Measurements from ENCODE around the gene NAGLU. TPM values are rescaled to one million over a fixed set of nuclear protein-coding genes. Genes with fewer than 3 reads are reported as not detected.
A peak's percentile ranks its signal among the peaks of the same experiment; 100 is the strongest.
"Not testable (repeated sequence)": the region's sequence is repeated elsewhere in the genome, so short reads cannot be mapped to it uniquely, and the experiment has no call there.

The NAGLU gene
- total RNA-seq, 1 donor from 2014 or later, result 51.1 TPM

- not testable (repeated sequence) for DNase-seq (ENCODE audit: low spot score)
Observed at GRCh38 chr17:42545755-42546505, 9.9 kb downstream of the NAGLU start.

GRCh38 chr17:42547001-42547461, 11.0 kb downstream of the NAGLU start:
- no peak for DNase-seq (ENCODE audit: low spot score)

DNA sequence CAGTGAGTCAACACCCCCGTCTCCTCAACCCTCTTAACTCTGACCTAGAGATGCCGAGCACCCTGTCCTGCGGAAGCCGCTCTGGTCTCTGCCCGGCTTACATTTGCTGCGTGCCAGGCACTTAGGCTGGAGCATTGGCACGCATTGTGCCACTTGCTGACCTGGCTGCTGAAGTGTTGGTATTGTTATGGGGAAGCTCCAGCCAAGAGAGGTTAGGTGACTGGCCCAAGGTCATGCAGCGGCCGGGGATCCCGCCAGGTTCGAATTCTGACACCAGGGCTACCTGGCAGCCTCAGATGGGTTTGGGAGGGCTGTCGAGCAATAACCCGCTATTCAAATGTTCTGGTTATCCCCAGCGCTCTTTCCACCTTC, 11.6 kb downstream of the NAGLU start:
- no peak for DNase-seq (ENCODE audit: low spot score)

- peak; percentile 77 for DNase-seq (ENCODE audit: low spot score)
Observed at GRCh38 chr17:42548070-42548837, 12.2 kb downstream of the NAGLU start.

GRCh38 chr17:42548993-42549755, 13.1 kb downstream of the NAGLU start:
- DNase-seq (ENCODE audit: low spot score), result no peak

- DNase-seq (ENCODE audit: low spot score), result not testable (repeated sequence)
Observed at GRCh38 chr17:42552736-42553135, 16.7 kb downstream of the NAGLU start, which contains the start of gene HSD17B1. TSS of gene HSD17B1 (plus strand) at chr17:42552923. CDS start at chr17:42552934, 11 bp downstream.

- DNase-seq (ENCODE audit: low spot score), result no peak
Observed at GRCh38 chr17:42553161-42553818, 17.2 kb downstream of the NAGLU start.

DNA sequence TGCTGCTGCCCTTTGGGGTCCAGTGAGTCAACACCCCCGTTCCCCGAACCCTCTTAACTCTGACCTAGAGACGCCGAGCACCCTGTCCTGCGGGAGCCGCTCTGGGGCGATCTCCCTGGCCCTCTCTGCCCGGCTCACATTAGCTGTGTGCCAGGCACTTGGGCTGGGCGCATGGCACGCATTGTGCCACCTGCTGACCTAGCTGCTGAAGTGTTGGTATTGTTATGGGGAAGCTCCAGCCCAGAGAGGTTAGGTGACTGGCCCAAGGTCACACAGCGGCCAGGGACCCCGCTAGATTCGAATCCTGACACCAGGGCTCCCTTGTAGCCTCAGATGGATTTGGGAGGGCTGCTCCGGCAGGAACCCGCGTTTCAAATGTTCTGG, 17.8 kb downstream of the NAGLU start:
- no peak for DNase-seq (ENCODE audit: low spot score)

GRCh38 chr17:42554250-42555121, 18.4 kb downstream of the NAGLU start:
- peak; percentile 87 for DNase-seq (ENCODE audit: low spot score)

- no peak for DNase-seq (ENCODE audit: low spot score)
Observed at GRCh38 chr17:42555122-42555622, 19.1 kb downstream of the NAGLU start.

GRCh38 chr17:42555961-42556617, 20.0 kb downstream of the NAGLU start:
- not testable (repeated sequence) for DNase-seq (ENCODE audit: low spot score)

- DNase-seq (ENCODE audit: low spot score), result no peak
Observed at GRCh38 chr17:42559075-42559474, 23.0 kb downstream of the NAGLU start.

DNA sequence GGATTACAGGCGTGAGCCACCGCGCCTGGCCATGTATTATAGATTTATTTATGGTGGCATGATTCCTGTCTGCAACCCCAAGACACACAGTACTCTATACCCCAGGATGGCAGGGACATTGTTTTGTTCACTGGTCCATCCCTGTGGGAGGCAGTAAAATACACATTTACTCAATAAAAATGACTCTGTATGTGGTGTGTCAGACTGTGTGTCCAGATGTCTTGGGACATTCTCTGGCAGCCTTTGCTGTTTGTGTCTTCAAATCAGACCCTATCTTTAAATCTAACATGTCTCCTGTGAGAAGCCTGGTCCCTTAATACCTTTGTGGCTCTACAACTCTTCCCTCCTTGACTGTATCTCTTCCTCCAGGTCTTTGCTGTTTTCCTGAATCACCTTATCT, 24.2 kb downstream of the NAGLU start:
- no peak for DNase-seq (ENCODE audit: low spot score)

- DNase-seq (ENCODE audit: low spot score), result peak; percentile 97
Observed at GRCh38 chr17:42561897-42562387, 25.9 kb downstream of the NAGLU start, which contains the start of gene COASY. TSS of gene COASY (plus strand) at chr17:42562148. CDS start at chr17:42562623, 475 bp downstream.

DNA sequence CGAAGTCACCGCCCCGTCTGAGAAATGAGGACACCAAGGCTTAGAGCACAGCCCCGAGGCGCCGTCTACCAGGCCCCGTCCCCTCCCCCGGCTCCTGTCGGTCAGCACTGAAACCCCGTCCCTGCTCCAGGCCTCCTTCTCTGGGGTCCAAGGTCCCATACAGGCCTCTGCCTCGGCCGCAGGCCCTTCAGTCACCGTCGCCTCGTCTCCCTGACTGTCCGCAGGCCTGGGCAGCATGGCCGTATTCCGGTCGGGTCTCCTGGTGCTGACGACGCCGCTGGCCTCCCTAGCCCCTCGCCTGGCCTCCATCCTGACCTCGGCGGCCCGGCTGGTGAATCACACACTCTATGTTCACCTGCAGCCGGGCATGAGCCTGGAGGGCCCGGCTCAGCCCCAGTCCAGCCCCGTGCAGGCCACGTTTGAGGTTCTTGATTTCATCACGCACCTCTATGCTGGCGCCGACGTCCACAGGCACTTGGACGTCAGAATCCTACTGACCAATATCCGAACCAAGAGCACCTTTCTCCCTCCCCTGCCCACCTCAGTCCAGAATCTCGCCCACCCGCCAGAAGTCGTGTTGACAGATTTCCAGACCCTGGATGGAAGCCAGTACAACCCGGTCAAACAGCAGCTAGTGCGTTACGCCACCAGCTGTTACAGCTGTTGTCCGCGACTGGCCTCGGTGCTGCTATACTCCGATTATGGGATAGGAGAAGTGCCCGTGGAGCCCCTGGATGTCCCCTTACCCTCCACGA, 26.5 kb downstream of the NAGLU start:
- no peak for DNase-seq (ENCODE audit: low spot score)

DNA sequence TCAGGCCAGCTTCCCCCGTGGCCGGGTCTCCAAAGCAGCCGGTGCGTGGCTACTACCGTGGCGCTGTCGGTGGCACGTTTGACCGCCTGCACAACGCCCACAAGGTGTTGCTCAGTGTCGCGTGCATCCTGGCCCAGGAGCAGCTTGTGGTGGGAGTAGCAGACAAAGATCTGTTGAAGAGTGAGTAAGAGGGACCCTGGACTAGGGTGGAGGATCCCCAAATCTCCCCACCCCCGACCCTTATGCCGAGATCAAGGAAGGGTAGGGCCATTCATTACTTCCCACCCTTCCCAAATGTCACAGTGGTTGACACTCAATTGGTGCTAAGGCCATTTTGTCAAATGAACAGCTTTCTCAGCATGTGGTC, 27.1 kb downstream of the NAGLU start:
- no peak for DNase-seq (ENCODE audit: low spot score)

- no peak for DNase-seq (ENCODE audit: low spot score)
Observed at GRCh38 chr17:42563543-42563942, 27.5 kb downstream of the NAGLU start.

GRCh38 chr17:42563950-42564349, 27.9 kb downstream of the NAGLU start:
- DNase-seq (ENCODE audit: low spot score), result no peak

All from mucosa of gallbladder (tissue), 1 donor.